Measurements from ENCODE around the gene STPG3. TPM values are rescaled to one million over a fixed set of nuclear protein-coding genes. Genes with fewer than 3 reads are reported as not detected.

STPG3 gene
- total and polyA plus RNA-seq, 2 of the 13 experiments (the other 11 are each of a cell fraction or from before 2014, with no cell fraction given) = not detected

DNA sequence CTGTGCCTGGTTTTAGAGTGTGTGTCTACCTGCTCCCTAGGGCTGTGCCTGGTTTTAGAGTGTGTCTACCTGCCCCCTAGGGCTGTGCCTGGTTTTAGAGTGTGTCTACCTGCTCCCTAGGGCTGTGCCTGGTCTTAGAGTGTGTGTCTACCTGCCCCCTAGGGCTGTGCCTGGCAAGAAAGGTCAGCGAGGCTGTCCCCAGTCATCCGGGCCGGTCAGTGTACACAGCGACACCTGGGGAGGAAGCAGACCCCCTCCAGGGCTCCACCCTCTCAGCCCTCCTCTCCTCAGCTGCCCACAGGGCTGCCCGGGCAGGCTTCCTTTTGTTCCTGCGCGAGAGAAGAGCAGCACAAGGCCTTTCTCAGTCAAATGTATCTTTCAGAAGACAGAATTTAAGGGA lies 46.9 kb downstream of the STPG3 start:
- intact Hi-C loops (cut with micrococcal nuclease; ENCODE audit: unreplicated experiment) (no loop called here), in situ Hi-C loops (cut with HindIII; ENCODE audit: extremely low pct_ligation_motif_present, low pct_unique_long_range_greater_than_20kb) (no loop called here)
- Histone ChIP-seq H2AFZ (ENCODE audit: low read length) (no peak overlapping the region), H3K9me3 (ENCODE audit: low read length) (no peaks in the 10 kb centered on the region), H3K27ac (ENCODE audit: extremely low read length, insufficient read depth, low read length) (no peak overlapping the region), H3K4me3 (replicated peaks in 1 of 3; ENCODE audit: insufficient read depth in 1 of 3, low read depth in 2 of 3, low read length in 3 of 3) (peak overlapping the region in 1 of 3 experiments; percentile 48; a peak in 1 of 6 replicates), H3K27me3 (ENCODE audit: control insufficient read depth in 1 of 2, insufficient read depth in 2 of 2, low read length in 2 of 2) (peaks cover 4 to 46% of the 10 kb centered on the region in 2 experiments; a peak in 4 of 5 replicates), H3K79me2 (ENCODE audit: insufficient read depth, low read length) (no peaks in the 10 kb centered on the region), H4K20me1 (ENCODE audit: insufficient read depth, low read length) (no peaks in the 10 kb centered on the region), H3K36me3 (replicated peaks in 1 of 2; ENCODE audit: control insufficient read depth in 1 of 2, insufficient read depth in 2 of 2, low read length in 2 of 2) (no peaks in the 10 kb centered on the region), H3K9ac (ENCODE audit: insufficient read depth, low read depth, low read length) (no peak overlapping the region), H3K4me1 (ENCODE audit: insufficient read depth, low read length) (peaks cover 75% of the 10 kb centered on the region), H3K4me2 (ENCODE audit: low read depth, low read length) (peak overlapping the region; percentile 63)
- peak; percentile 9; the same call in 1 of the 3 replicates for ATAC-seq
- BruUV-seq (replicated peaks) = no TSS peak
- FAIRE-seq = no peak
- no peak for TF ChIP-seq NR2F6 (IDR thresholded peaks at IDR 0.05)
- TF ChIP-seq NR2F6 (CRISPR knock-in tag; IDR thresholded peaks at IDR 0.05) = peak; percentile 51; the same call in 1 of the 2 replicates
- TF ChIP-seq FOXA1 (IDR thresholded peaks at IDR 0.05) = no peak
- 0 out of 2 replicates have a peak, but pooled peaks have one; percentile 38 for TF ChIP-seq FOXA1 (CRISPR knock-in tag; IDR thresholded peaks at IDR 0.05)
- no peak for TF ChIP-seq HINFP (CRISPR knock-in tag; IDR thresholded peaks at IDR 0.05; ENCODE audit: low read depth)
- 0 out of 2 replicates have a peak, but pooled peaks have one; percentile 29 for TF ChIP-seq SAP130 (CRISPR knock-in tag; IDR thresholded peaks at IDR 0.05; ENCODE audit: low read depth)
- 0 out of 2 replicates have a peak, but pooled peaks have one; percentile 41 for TF ChIP-seq CTCF (CRISPR knock-in tag; IDR thresholded peaks at IDR 0.05)
- TF ChIP-seq TBX2 (CRISPR knock-in tag; IDR thresholded peaks at IDR 0.05; ENCODE audit: borderline replicate concordance) = peak; percentile 18; the same call in 1 of the 2 replicates
- TF ChIP-seq EHMT2 (IDR thresholded peaks at IDR 0.05; ENCODE audit: borderline replicate concordance, low read depth, low read length) = no peak
- TF ChIP-seq GATAD1 (CRISPR knock-in tag; IDR thresholded peaks at IDR 0.05) = no peak
- no peak for TF ChIP-seq JDP2 (CRISPR knock-in tag; IDR thresholded peaks at IDR 0.05; ENCODE audit: borderline replicate concordance)
- peak; percentile 24; the same call in 1 of the 2 replicates for TF ChIP-seq ETV5 (CRISPR knock-in tag; IDR thresholded peaks at IDR 0.05; ENCODE audit: borderline replicate concordance)
- TF ChIP-seq, protein P1, sequence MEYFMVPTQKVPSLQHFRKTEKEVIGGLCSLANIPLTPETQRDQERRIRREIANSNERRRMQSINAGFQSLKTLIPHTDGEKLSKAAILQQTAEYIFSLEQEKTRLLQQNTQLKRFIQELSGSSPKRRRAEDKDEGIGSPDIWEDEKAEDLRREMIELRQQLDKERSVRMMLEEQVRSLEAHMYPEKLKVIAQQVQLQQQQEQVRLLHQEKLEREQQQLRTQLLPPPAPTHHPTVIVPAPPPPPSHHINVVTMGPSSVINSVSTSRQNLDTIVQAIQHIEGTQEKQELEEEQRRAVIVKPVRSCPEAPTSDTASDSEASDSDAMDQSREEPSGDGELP (IDR thresholded peaks at IDR 0.05; ENCODE audit: borderline replicate concordance, low read depth) = peak; percentile 30; the same call in 1 of the 2 replicates
- TF ChIP-seq DRAP1 (CRISPR knock-in tag; IDR thresholded peaks at IDR 0.05) = no peak
- no peak for TF ChIP-seq HOXD1 (CRISPR knock-in tag; IDR thresholded peaks at IDR 0.05)
- no peak for TF ChIP-seq SIX4 (CRISPR knock-in tag; IDR thresholded peaks at IDR 0.05)
- TF ChIP-seq, protein P2, sequence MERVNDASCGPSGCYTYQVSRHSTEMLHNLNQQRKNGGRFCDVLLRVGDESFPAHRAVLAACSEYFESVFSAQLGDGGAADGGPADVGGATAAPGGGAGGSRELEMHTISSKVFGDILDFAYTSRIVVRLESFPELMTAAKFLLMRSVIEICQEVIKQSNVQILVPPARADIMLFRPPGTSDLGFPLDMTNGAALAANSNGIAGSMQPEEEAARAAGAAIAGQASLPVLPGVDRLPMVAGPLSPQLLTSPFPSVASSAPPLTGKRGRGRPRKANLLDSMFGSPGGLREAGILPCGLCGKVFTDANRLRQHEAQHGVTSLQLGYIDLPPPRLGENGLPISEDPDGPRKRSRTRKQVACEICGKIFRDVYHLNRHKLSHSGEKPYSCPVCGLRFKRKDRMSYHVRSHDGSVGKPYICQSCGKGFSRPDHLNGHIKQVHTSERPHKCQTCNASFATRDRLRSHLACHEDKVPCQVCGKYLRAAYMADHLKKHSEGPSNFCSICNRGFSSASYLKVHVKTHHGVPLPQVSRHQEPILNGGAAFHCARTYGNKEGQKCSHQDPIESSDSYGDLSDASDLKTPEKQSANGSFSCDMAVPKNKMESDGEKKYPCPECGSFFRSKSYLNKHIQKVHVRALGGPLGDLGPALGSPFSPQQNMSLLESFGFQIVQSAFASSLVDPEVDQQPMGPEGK (CRISPR knock-in tag; IDR thresholded peaks at IDR 0.05) = peak; percentile 56
- peak; percentile 51 for TF ChIP-seq SP5 (CRISPR knock-in tag; IDR thresholded peaks at IDR 0.05; ENCODE audit: borderline replicate concordance, low read depth)
- TF ChIP-seq GABPB1 (CRISPR knock-in tag; IDR thresholded peaks at IDR 0.05) = peak; percentile 28; the same call in 1 of the 2 replicates
- ChIA-PET POLR2A (interaction anchor here (2.2 kb wide), 1 partner anchor 21 kb away, joined by 7 read pairs; the partner anchor contains the start of gene TOR4A), CTCF (ENCODE audit: low intra/inter-chr PET ratio, low total read pairs) (no interaction called here)
- DNase-seq (ENCODE audit: low spot score) = no peak
- whole genome bisulfite sequencing (ENCODE audit: low lambda C conversion rate) = 0% methylated on average over 3 of the region's 7 CpGs

Data from HepG2 (cell line).